SU-DHL-6 (cell line): Measurements from ENCODE around the gene HMCN2.

ENCODE experiments used
- H2AFZ ChIP-seq: fragments of 200-600 bp; sonication (generic); 2 replicates; pipeline ENCODE4 v1.6.1; 2014; ENCODE audit warnings: low read depth, mild to moderate bottlenecking, moderate library complexity, mixed read lengths, antibody characterized with exemption, low read length; ENCODE audit not compliant: severe bottlenecking
- H3F3A ChIP-seq: fragments of 200-600 bp; shearing (Covaris generic); 2 replicates; pipeline ENCODE4 v1.6.0; 2016; ENCODE audit warnings: antibody characterized with exemption, mild to moderate bottlenecking; ENCODE audit not compliant: insufficient read depth
- H3K27ac ChIP-seq: fragments of 200-600 bp; sonication (generic); 2 replicates; pipeline ENCODE4 v1.5.1; 2016; ENCODE audit warnings: low read depth, mild to moderate bottlenecking, low read length, moderate library complexity, mixed read lengths
- H3K27me3 ChIP-seq: fragments of 200-600 bp; sonication (generic), shearing (Covaris generic); 2 replicates; pipeline ENCODE4 v1.6.0; 2014; ENCODE audit warnings: mild to moderate bottlenecking, low read length
- H3K36me3 ChIP-seq: fragments of 200-600 bp; sonication (generic); 2 replicates; pipeline ENCODE4 v1.6.1; 2014; ENCODE audit warnings: mild to moderate bottlenecking, low read length, mixed read lengths
- H3K4me2 ChIP-seq: fragments of 300-600, 200-600 bp; shearing (Covaris generic), sonication (generic); 2 replicates; pipeline ENCODE4 v1.6.0; 2014; ENCODE audit warnings: low read length, low read depth, mild to moderate bottlenecking; ENCODE audit not compliant: poor library complexity, severe bottlenecking
- H3K4me3 ChIP-seq: fragments of 200-600 bp; sonication (generic); 2 replicates; pipeline ENCODE4 v1.5.1; 2014; ENCODE audit warnings: antibody characterized with exemption, low read length, mild to moderate bottlenecking, mixed read lengths; ENCODE audit not compliant: insufficient read depth, poor library complexity, severe bottlenecking
- H3K79me2 ChIP-seq: fragments of 200-600 bp; sonication (generic); 2 replicates; pipeline ENCODE4 v1.6.1; 2014; ENCODE audit warnings: mild to moderate bottlenecking, low read length, moderate library complexity; ENCODE audit not compliant: insufficient read depth
- H3K9ac ChIP-seq: fragments of 200-600 bp; sonication (generic); 2 replicates; pipeline ENCODE4 v1.7.0; 2014; ENCODE audit warnings: mild to moderate bottlenecking, low read length
- H3K9me2 ChIP-seq: fragments of 200-600 bp; sonication (generic); replicated peaks from 2 replicates; pipeline ENCODE4 v1.6.1; 2014; ENCODE audit warnings: low read length; ENCODE audit not compliant: insufficient read depth
- H3K9me3 ChIP-seq: fragments of 200-600 bp; sonication (generic); 2 replicates; pipeline ENCODE4 v1.6.1; 2014; ENCODE audit warnings: low read length, mixed read lengths; ENCODE audit not compliant: insufficient read depth
- H4K20me1 ChIP-seq: fragments of 200-600 bp; sonication (generic); 2 replicates; pipeline ENCODE4 v1.6.1; 2014; ENCODE audit warnings: low read depth, mild to moderate bottlenecking, antibody characterized with exemption, low read length, moderate library complexity, mixed read lengths
- CTCF ChIP-seq: fragments of 200-600 bp; sonication (generic); IDR thresholded peaks from one replicate; pipeline ENCODE4 v1.5.1; 2017; ENCODE audit warnings: antibody characterized with exemption, mild to moderate bottlenecking, low read length, moderate library complexity; ENCODE audit not compliant: insufficient read depth, poor library complexity, severe bottlenecking
- EZH2phosphoT487 ChIP-seq: fragments of 200-600 bp; sonication (generic), shearing (Covaris generic); conservative IDR thresholded peaks from 2 replicates; pipeline ENCODE4 v1.6.1; 2018; ENCODE audit warnings: mild to moderate bottlenecking, antibody characterized with exemption, low read length, moderate library complexity, mixed read lengths

HMCN2 gene

GRCh38 chr9:130385257-130385656 is 119.7 kb downstream of the HMCN2 start:
- Histone ChIP-seq H3K9me3 (no peaks in the 10 kb centered on the region), H3K9me2 (no peaks in the 10 kb centered on the region), H3K4me2 (no peak overlapping the region), H3K4me3 (no peak overlapping the region), H3K36me3 (no peaks in the 10 kb centered on the region), H3K27me3 (no peaks in the 10 kb centered on the region), H4K20me1 (no peaks in the 10 kb centered on the region), H3F3A (no peaks in the 10 kb centered on the region), H3K9ac (no peak overlapping the region), H2AFZ (no peak overlapping the region), H3K27ac (no peak overlapping the region), H3K79me2 (no peaks in the 10 kb centered on the region)
- TF ChIP-seq CTCF (no peak), EZH2phosphoT487 (no peak)

GRCh38 chr9:130387398-130387797 is 121.8 kb downstream of the HMCN2 start:
- Histone ChIP-seq H3K9me2 (no peaks in the 10 kb centered on the region), H3K4me2 (no peak overlapping the region), H3K36me3 (no peaks in the 10 kb centered on the region), H3F3A (no peaks in the 10 kb centered on the region), H3K79me2 (no peaks in the 10 kb centered on the region), H3K9me3 (no peaks in the 10 kb centered on the region), H3K27ac (no peak overlapping the region), H3K27me3 (no peaks in the 10 kb centered on the region), H3K9ac (no peak overlapping the region), H2AFZ (no peak overlapping the region), H3K4me3 (no peak overlapping the region), H4K20me1 (no peaks in the 10 kb centered on the region)
- TF ChIP-seq CTCF (no peak), EZH2phosphoT487 (no peak)

GRCh38 chr9:130387905-130388304 is 122.3 kb downstream of the HMCN2 start:
- Histone ChIP-seq H2AFZ (no peak overlapping the region), H3K4me3 (no peak overlapping the region), H3K36me3 (no peaks in the 10 kb centered on the region), H3F3A (no peaks in the 10 kb centered on the region), H3K4me2 (no peak overlapping the region), H3K9me3 (no peaks in the 10 kb centered on the region), H3K9me2 (no peaks in the 10 kb centered on the region), H4K20me1 (no peaks in the 10 kb centered on the region), H3K27ac (no peak overlapping the region), H3K9ac (no peak overlapping the region), H3K27me3 (no peaks in the 10 kb centered on the region), H3K79me2 (no peaks in the 10 kb centered on the region)
- TF ChIP-seq EZH2phosphoT487: no peak
- TF ChIP-seq CTCF: no peak
